Kidney capillary endothelial cell (primary cell): ENCODE data around the gene VPS18.

Source experiments
- DNase-seq: peaks from one replicate; pipeline ENCODE4 v3.0.0-alpha.2; 2018; ENCODE audit warnings: low spot score

VPS18 gene

DNA sequence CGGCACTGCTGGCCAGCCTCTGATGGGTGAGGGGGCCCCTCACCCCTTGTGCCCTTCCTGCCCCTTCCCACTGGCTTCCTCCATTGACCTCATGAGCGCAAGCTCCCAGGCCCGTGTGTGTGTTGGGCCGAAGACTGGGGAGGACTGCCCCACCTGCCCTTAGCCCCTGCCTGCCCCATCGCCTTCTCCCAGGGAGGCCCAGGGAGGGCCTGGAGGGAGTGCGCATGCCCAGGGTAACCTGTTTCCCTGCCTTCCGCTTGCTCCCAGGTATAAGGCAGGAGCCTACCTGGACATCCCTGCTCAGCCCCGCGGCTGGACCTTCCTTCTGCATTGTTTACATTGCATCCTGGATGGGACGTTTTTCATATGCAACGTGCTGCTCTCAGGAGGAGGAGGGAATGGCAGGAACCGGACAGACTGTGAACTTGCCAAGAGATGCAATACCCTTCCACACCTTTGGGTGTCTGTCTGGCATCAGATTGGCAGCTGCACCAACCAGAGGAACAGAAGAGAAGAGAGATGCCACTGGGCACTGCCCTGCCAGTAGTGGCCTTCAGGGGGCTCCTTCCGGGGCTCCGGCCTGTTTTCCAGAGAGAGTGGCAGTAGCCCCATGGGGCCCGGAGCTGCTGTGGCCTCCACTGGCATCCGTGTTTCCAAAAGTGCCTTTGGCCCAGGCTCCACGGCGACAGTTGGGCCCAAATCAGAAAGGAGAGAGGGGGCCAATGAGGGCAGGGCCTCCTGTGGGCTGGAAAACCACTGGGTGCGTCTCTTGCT lies 43.7 kb downstream of the VPS18 start:
- peak; percentile 40 for DNase-seq

DNA sequence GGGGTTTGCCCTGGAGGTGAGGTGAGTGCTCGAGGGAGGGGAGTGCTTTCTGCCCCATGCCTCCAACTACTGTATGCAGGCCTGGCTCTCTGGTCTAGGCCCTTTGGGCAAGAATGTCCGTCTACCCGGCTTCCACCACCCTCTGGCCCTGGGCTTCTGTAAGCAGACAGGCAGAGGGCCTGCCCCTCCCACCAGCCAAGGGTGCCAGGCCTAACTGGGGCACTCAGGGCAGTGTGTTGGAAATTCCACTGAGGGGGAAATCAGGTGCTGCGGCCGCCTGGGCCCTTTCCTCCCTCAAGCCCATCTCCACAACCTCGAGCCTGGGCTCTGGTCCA lies 44.3 kb downstream of the VPS18 start:
- DNase-seq: no peak

DNA sequence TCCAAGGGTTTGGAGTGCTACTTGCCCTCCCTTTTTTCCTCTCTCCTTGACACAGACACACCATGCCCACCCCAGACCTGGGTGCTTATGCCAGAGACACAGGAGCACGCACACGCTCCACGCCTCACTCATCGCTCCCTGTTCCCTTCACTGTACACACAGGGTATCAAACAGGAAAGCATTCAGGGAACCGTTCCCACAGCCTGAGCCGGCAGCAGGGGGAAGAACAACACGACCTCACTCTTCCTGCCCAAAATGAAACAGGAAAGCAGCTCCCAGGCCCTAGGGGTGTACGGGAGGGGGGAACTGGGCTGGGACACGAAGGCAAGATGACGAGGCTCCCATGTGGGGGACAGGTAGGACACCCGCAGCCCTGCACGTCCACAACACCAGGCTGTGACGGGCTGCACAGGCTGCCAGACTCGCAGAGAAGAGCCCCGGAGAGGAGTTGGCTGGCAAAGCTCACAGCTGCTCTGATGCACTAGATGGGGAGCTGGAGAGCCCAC lies 46.1 kb downstream of the VPS18 start:
- no peak for DNase-seq

DNA sequence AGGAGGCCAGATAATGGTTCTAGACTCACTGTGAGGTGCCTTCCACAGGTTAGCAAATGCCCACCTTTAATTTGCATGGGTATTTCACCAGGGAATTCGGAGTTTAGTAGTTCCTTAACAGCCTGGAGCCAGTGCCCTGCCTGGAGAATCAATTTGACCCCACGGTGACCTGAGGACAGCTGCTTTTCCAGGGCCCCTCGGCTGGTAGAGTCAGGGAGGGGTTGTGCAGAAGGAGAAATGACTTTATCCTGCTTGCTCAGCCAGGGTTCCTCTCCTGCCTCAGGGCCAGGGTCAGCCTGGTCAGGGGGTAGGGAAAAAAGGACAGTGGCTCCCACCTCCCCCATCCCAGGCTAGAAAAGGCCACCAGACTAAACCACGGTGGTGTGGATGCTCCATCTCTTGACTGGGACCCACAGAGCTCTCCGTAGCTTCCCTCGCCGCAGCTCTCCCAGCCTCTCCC lies 46.8 kb downstream of the VPS18 start:
- DNase-seq: no peak

DNA sequence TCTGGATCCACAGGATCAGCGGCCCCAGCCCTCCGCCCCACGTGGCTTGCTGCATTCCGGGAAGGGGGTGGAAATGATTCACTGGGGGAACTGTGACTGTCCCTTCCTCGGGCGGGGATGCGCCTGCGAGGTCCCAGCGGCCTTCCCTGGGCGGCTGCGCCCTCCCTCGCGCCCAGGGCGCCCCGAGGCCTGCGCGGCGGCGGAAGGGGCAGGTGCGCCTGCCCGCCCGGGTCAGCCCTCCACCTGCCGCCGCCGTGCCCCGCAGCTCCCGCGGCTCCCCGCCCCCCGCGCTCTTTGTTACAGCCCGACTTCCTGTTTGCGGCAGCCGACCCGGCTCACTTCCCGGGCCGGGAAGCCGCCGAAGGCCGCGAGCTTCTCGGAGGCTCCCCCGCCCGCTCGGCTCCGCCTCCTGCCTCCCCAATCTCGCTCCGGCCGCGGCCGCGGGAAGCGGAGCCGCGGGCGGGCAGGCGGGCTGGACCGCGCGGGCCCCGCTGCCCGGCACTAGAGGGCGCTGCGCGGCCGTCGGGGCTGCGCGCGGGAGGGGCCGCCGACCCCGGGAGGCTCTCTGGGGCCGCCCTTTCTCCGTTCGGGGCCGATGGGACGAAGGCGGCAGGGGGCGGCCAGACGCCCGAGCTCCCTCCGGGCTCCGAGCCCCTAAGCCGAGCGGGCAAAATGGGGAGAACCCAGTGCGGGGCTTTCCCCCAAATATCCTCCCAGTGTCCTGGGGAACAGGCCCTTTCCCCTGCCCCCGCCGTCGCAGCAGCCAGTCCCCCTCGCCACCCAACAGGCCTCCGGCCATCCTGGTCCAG lies 47.5 kb downstream of the VPS18 start:
- peak; percentile 91 for DNase-seq

DNA sequence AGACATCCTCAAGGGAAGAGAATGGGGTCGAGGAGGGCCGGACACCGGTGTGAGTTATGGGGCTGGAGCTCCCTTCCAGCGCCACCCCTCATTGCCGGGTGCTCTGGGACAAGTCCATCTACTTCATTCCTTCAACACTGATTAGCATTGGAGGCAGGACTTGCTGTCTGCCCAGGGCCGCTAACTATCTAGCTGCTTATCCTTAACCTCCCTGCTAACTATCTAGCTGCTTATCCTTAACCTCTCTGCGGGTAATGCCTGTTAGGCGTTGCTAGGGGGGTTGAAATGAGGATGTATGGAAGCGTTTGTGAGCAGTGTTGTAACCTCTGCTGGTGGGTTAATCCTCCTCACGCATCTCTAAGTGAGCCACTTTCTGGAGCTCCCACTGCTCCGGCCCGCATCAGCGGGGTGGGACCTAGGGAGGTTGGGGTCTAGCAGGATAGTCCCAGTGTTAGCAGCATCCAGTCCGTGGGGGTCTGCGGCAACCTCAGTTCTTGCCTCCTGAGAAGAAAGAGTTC lies 48.1 kb downstream of the VPS18 start:
- no peak for DNase-seq

DNA sequence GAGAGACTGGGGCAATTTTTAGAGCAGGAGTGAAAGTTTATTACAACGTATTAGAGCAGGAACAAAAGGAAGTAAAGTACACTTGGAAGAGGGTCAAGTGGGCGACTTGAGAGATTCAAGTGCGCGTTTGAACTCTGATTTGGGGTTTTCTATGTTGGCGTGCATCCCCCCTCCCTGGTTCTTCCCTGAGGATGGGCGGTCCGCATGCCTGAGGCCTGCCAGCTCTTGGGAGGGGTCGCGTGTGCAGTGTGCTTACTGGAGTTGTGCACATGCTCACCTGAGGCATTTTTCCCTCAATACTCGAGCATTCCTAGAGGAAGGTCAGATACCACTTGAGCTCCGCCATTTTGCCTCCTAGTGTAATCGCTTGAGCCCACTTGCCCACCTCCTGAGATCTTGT lies 48.6 kb downstream of the VPS18 start:
- no peak for DNase-seq

DNA sequence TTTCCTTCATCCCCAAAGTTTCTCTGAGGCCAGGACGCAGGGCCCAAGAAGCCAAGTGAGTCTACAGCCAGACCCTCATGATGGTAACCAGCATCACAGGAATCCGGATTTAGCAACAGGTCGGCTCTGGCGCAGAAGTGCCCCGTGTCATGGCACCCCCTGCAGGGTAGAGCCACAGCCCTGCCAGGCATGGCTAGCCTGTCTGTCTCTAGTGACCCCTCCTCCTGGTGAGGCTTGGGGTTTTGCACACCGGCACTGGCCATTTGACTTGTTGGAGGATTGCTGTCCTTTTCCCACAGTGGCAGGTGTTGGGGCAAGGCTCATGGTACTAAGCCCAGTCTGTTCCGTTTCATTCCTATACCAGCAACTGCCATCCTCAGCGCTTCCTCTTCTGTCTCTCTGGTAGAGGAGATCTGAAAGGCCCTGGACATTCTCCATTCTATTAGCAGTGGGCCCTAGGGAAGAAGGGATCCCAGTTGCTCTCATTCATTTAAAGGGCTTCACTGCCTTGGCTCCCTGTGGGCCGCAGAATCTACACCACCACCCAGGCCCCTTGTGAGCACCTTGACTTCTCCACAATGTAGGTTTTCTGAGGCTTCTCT lies 49.6 kb downstream of the VPS18 start:
- no peak for DNase-seq

DNA sequence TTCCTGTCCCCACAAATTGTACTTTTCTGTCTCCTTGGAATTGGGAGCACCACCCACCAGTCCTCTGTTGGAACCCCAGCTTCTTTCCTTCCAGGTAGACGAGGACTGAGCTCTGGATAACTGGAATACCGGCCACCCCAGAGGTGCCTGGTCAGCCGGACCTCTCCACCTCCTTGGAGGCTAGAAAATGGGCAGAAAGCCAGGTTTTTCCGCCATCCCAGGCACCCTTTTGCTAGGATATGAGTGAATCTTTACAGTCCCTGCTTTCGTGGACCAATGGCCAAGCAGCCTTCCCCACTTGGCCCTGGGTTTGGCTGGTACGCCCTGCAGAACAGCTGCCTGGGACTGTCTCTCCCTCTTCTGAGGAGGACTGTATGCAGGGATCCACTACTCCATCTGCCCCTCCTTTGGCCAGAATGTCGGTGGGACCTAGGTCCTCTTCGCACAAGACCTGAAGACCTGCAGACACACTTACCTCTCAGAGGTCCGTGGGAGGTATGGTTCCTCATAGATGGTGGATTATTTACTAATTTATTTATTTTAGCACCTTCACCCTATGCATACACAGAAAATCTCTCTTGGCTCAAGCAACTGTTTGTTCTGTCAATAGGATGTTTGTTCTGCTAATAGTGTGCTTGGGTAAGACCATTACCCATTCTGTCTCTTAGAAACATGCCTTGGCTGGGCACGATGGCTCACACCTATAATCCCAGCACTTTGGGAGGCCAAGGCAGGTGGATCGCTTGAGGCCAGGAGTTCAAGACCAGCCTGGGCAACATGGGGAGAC lies 50.5 kb downstream of the VPS18 start:
- DNase-seq: no peak

DNA sequence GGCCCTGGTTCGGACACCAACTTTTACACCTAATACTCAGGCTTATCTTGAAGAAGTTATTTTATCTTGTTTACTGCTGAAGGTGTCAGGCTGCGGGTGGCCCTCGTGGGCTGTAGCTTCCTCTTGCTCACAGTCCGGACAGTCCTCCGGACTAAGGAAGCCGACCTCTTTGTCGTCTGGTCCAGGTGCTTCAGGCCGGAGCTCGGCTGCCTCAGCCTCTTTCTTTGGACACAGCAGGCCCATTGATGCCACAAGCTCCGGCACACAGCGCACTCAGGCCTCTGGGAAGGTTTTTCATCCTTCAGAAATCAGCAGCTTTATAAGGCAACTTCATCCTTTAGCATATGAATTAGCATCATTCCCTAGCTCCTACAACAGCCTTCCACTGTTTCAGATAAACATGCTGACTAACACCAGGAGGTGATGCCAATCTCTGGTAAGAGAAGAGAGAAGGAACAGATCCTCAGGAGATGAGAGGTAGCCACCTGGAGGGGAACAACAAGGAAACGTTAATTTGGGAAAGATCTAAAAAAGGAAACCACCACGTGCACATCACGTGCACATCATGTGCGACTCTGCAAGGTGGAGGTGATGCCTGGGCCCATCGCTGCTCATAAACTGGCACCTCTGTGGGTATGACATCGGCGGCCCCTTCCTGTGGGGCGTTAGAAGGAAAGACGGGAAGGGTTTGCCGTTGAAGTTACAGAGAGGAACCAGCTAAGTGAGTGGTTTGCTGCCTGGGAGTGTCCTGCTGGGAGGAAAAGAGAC lies 54.6 kb downstream of the VPS18 start:
- no peak for DNase-seq

DNA sequence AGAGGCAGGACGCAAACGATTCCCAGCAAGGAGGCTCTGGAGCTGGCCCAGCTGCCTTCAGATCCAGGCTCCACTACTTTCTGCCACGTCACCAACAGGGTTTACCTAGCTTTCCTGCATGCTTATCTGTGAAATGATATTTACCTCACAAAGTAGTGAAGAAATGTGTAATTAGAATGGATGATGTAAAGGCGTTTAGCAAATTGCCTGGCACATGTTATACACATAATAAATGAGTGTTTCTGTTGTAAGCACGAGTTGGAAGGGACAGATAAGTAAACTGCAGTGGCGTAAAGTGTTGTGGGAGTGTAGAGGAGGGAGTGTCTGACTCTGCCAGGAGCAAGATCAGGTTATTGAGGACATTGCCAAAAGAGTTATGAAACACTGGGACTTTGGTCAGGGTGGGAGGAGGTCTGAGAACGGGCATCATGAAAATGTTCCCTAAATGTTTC lies 55.5 kb downstream of the VPS18 start:
- DNase-seq: no peak

DNA sequence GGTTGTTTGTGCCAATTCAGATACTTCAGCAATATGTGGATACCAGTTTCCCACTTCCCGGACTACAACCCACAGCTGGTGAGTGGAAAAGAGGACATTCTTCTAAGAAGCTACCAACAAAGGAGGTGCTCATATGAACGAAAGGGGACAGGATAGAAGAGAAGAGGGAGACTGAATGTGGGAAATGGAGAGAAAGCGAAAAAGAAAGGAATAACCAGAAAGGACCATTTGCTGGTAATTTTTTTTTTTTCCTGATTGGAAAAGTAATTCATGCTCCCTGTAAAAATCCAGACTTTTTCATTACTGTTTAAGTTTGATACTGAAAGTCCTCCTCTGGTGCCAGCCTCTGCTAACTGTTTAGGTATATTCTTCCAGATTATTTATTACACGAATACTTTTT lies 57.5 kb downstream of the VPS18 start:
- DNase-seq: no peak

DNA sequence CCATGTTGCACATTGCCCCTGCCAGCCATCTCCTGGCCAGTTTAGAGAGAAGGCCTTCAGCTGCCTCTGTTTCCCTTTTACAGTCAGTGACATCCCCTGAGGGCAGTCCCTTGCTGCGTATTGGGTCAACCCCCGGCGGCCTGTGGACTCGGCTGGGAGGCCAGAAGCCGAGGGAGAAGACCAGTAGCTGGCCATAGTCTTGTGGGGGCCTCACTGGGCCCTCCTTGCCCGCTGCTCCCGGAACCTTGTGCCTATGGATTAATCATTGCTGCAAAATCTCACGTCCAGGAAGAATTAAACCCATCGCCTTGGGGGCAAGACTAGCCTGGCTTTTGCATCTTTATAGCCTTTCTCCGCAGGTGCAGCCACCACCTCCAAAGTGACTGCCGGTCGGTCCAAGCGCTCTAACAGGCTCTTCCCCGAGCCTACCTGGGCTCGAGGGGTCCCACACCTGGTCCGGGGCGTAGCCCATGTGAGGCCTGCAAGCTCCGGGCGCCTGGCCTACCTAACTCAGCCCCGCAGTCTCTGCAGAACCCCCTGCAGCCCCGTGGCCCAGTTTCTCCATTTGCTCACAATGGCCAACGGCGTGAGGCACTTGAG lies 58.2 kb downstream of the VPS18 start:
- DNase-seq: no peak

DNA sequence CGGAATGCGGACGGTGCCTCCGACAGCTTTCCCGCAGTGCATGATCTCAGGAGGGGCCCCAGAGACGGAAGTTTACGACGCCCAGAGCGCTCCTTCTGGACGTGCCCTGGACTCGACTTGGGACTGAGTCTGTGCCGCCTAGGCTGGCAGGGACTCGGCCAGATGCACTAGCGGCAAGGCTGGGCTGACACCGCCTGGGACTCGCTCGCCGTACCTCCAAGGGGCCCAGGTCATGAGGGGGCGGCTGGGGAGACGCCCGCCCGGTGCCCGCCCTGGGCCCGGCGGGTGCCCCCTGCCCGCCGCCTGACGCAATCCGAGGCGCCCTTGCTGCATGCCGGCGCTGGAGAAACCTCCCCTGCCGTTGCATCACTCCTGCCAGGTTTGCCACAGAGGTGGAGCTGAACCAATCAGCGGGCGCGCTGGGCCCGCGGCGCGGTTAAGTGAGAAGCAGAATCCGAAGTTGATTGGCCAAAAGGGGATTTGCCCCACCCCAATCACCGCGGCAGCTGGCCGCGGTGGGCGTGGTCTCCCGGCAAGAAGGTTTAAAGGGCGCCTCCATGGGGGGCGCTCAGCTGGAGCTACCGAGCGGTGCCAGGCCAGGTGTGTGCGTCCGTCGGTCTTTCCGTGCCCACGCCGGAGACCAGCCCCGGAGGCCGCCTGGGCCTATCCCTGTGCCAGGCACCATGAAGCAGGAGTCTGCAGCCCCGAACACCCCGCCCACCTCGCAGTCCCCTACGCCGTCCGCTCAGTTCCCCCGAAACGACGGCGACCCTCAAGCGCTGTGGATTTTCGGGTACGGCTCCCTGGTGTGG lies 58.9 kb downstream of the VPS18 start, which contains the start of gene CHAC1:
Gene CHAC1 (plus strand): TSS at position 571 of the 812 bp plus-strand sequence. CDS start 113 bp downstream, at position 684.
- peak; percentile 96 for DNase-seq
